SU-DHL-6 (cell line): Measurements from ENCODE around the gene CAMK4.
A peak's percentile ranks its signal among the peaks of the same experiment; 100 is the strongest.

ENCODE experiments used
- H2AFZ ChIP-seq: fragments of 200-600 bp; sonication (generic); 2 replicates; pipeline ENCODE4 v1.6.1; 2014; ENCODE audit warnings: low read depth, mild to moderate bottlenecking, moderate library complexity, mixed read lengths, antibody characterized with exemption, low read length; ENCODE audit not compliant: severe bottlenecking
- H3F3A ChIP-seq: fragments of 200-600 bp; shearing (Covaris generic); 2 replicates; pipeline ENCODE4 v1.6.0; 2016; ENCODE audit warnings: antibody characterized with exemption, mild to moderate bottlenecking; ENCODE audit not compliant: insufficient read depth
- H3K27ac ChIP-seq: fragments of 200-600 bp; sonication (generic); 2 replicates; pipeline ENCODE4 v1.5.1; 2016; ENCODE audit warnings: low read depth, mild to moderate bottlenecking, low read length, moderate library complexity, mixed read lengths
- H3K27me3 ChIP-seq: fragments of 200-600 bp; sonication (generic), shearing (Covaris generic); 2 replicates; pipeline ENCODE4 v1.6.0; 2014; ENCODE audit warnings: mild to moderate bottlenecking, low read length
- H3K36me3 ChIP-seq: fragments of 200-600 bp; sonication (generic); 2 replicates; pipeline ENCODE4 v1.6.1; 2014; ENCODE audit warnings: mild to moderate bottlenecking, low read length, mixed read lengths
- H3K4me2 ChIP-seq: fragments of 300-600, 200-600 bp; shearing (Covaris generic), sonication (generic); 2 replicates; pipeline ENCODE4 v1.6.0; 2014; ENCODE audit warnings: low read length, low read depth, mild to moderate bottlenecking; ENCODE audit not compliant: poor library complexity, severe bottlenecking
- H3K4me3 ChIP-seq: fragments of 200-600 bp; sonication (generic); 2 replicates; pipeline ENCODE4 v1.5.1; 2014; ENCODE audit warnings: antibody characterized with exemption, low read length, mild to moderate bottlenecking, mixed read lengths; ENCODE audit not compliant: insufficient read depth, poor library complexity, severe bottlenecking
- H3K79me2 ChIP-seq: fragments of 200-600 bp; sonication (generic); 2 replicates; pipeline ENCODE4 v1.6.1; 2014; ENCODE audit warnings: mild to moderate bottlenecking, low read length, moderate library complexity; ENCODE audit not compliant: insufficient read depth
- H3K9ac ChIP-seq: fragments of 200-600 bp; sonication (generic); 2 replicates; pipeline ENCODE4 v1.7.0; 2014; ENCODE audit warnings: mild to moderate bottlenecking, low read length
- H3K9me2 ChIP-seq: fragments of 200-600 bp; sonication (generic); replicated peaks from 2 replicates; pipeline ENCODE4 v1.6.1; 2014; ENCODE audit warnings: low read length; ENCODE audit not compliant: insufficient read depth
- H3K9me3 ChIP-seq: fragments of 200-600 bp; sonication (generic); 2 replicates; pipeline ENCODE4 v1.6.1; 2014; ENCODE audit warnings: low read length, mixed read lengths; ENCODE audit not compliant: insufficient read depth
- H4K20me1 ChIP-seq: fragments of 200-600 bp; sonication (generic); 2 replicates; pipeline ENCODE4 v1.6.1; 2014; ENCODE audit warnings: low read depth, mild to moderate bottlenecking, antibody characterized with exemption, low read length, moderate library complexity, mixed read lengths
- CTCF ChIP-seq: fragments of 200-600 bp; sonication (generic); IDR thresholded peaks from one replicate; pipeline ENCODE4 v1.5.1; 2017; ENCODE audit warnings: antibody characterized with exemption, mild to moderate bottlenecking, low read length, moderate library complexity; ENCODE audit not compliant: insufficient read depth, poor library complexity, severe bottlenecking
- EZH2phosphoT487 ChIP-seq: fragments of 200-600 bp; sonication (generic), shearing (Covaris generic); conservative IDR thresholded peaks from 2 replicates; pipeline ENCODE4 v1.6.1; 2018; ENCODE audit warnings: mild to moderate bottlenecking, antibody characterized with exemption, low read length, moderate library complexity, mixed read lengths

Gene CAMK4

GRCh38 chr5:111511831-111512374 is 287.7 kb downstream of the CAMK4 start:
- no peak for TF ChIP-seq CTCF
- no peak for TF ChIP-seq EZH2phosphoT487
- Histone ChIP-seq H2AFZ (peak overlapping the region; percentile 42), H3K9ac (peak overlapping the region; percentile 97), H3K36me3 (peaks cover 4% of the 10 kb centered on the region; the same call in 1 of the 2 replicates), H3K27ac (peak overlapping the region; percentile 74), H3K4me3 (peak overlapping the region; percentile 89), H3F3A (peaks cover 4% of the 10 kb centered on the region; the same call in 1 of the 2 replicates), H4K20me1 (peaks cover 23% of the 10 kb centered on the region), H3K79me2 (peaks cover 53% of the 10 kb centered on the region), H3K4me2 (peak overlapping the region; percentile 93), H3K27me3 (no peaks in the 10 kb centered on the region), H3K9me2 (no peaks in the 10 kb centered on the region), H3K9me3 (no peaks in the 10 kb centered on the region)

- Histone ChIP-seq H3K36me3 (0 out of 2 replicates have a peak, but pooled peaks cover 4% of the 10 kb centered on the region), H3K4me2 (peak within 1 kb of the TSS; percentile 93), H3K9me2 (no peaks in the 10 kb centered on the region), H2AFZ (peak within 1 kb of the TSS; percentile 97), H3K9ac (peak within 1 kb of the TSS; percentile 97), H3K27me3 (no peaks in the 10 kb centered on the region), H3K9me3 (no peaks in the 10 kb centered on the region), H4K20me1 (peaks cover 19% of the 10 kb centered on the region), H3F3A (no peaks in the 10 kb centered on the region), H3K79me2 (peaks cover 46% of the 10 kb centered on the region), H3K4me3 (peak within 1 kb of the TSS; percentile 89), H3K27ac (peak within 1 kb of the TSS; percentile 76)
- no peak for TF ChIP-seq CTCF
- no peak for TF ChIP-seq EZH2phosphoT487
These were observed 288.4 kb downstream of the CAMK4 start, which contains the start of gene STARD4 for GRCh38 chr5:111512375-111513130. STARD4 (minus strand) TSS chr5:111512535; CDS start chr5:111507433, 5,102 bp downstream.

- Histone ChIP-seq H3K4me3 (peak overlapping the region; percentile 89), H3K79me2 (peaks cover 41% of the 10 kb centered on the region), H3F3A (no peaks in the 10 kb centered on the region), H3K9ac (peak overlapping the region; percentile 97), H3K27ac (peak overlapping the region; percentile 76), H4K20me1 (peaks cover 17% of the 10 kb centered on the region), H3K36me3 (0 out of 2 replicates have a peak, but pooled peaks cover 4% of the 10 kb centered on the region), H3K9me3 (no peaks in the 10 kb centered on the region), H2AFZ (peak overlapping the region; percentile 97), H3K27me3 (no peaks in the 10 kb centered on the region), H3K4me2 (peak overlapping the region; percentile 87), H3K9me2 (no peaks in the 10 kb centered on the region)
- no peak for TF ChIP-seq EZH2phosphoT487
- TF ChIP-seq CTCF, result no peak
These were observed 288.9 kb downstream of the CAMK4 start for GRCh38 chr5:111513131-111513520.
